HepG2 (cell line): ENCODE measurements around the gene ARMC5. TPM values are rescaled to one million over a fixed set of nuclear protein-coding genes. Genes with fewer than 3 reads are reported as not detected.

Experiments
- ATAC-seq: fragments of 200-7000 bp; cut with Tn5 transposase; 3 replicates; pipeline ENCODE4 v1.9.1; 2020; ENCODE audit warnings: mild to moderate bottlenecking, moderate library complexity
- BruUV-seq: library from RNA; stranded (reverse); fragments of 400-500 nt; replicated peaks from 2 replicates; lab custom pipeline; 2021; lab: Mats Ljungman, UMichigan
- CTCF ChIA-PET: fragments of 300-600 bp; formaldehyde crosslinking; extraction: SDS; loops from one replicate; lab custom pipeline; 2021; ENCODE audit warnings: low total read pairs, inconsistent platforms, low intra/inter-chr PET ratio; lab: Yijun Ruan, JAX
- POLR2A ChIA-PET: fragments of 350-600 bp; sonication (Branson Sonifier 250); formaldehyde crosslinking; loops from one replicate; lab custom pipeline; 2020; ENCODE audit warnings: antibody characterized with exemption, inconsistent platforms; lab: Yijun Ruan, JAX
- DNase-seq: peaks from one replicate; pipeline ENCODE4 v3.0.0-alpha.2; 2015; ENCODE audit warnings: low spot score
- FAIRE-seq: peaks from 3 replicates; lab custom pipeline; 2011; peaks lifted over from hg19 to GRCh38; lab: Jason Lieb, UNC
- H2AFZ ChIP-seq: one replicate; pipeline ENCODE4 v1.6.1; 2011; ENCODE audit warnings: low read length, inconsistent platforms
- H3K27ac ChIP-seq: fragments of 300-600 bp; 3 replicates; pipeline ENCODE4 v1.8.0; 2011; ENCODE audit warnings: mixed run types, mild to moderate bottlenecking, mixed read lengths, low read length, inconsistent platforms; ENCODE audit not compliant: insufficient read depth; ENCODE audit errors: extremely low read length
- H3K27me3 ChIP-seq, 2 experiments: fragments of 200-600 bp in 1 of 2; 2 replicates in 1 of 2; 3 replicates in 1 of 2; pipeline versions ENCODE4 v1.6.0 to v1.8.0; 2011; ENCODE audit warnings: low read length in 2 of 2, mild to moderate bottlenecking in 2 of 2, moderate library complexity in 2 of 2, inconsistent platforms in 1 of 2; ENCODE audit not compliant: insufficient read depth in 2 of 2, control insufficient read depth in 1 of 2
- H3K36me3 ChIP-seq, 2 experiments: fragments of 200-600 bp in 1 of 2; replicated peaks in 1 of 2; 2 replicates in 1 of 2; 3 replicates in 1 of 2; pipeline versions ENCODE4 v1.5.1 to v1.8.0; 2011; ENCODE audit warnings: low read length in 2 of 2, inconsistent platforms in 1 of 2; ENCODE audit not compliant: insufficient read depth in 2 of 2, control insufficient read depth in 1 of 2
- H3K4me1 ChIP-seq: 2 replicates; pipeline ENCODE4 v1.5.1; 2012; ENCODE audit warnings: low read length, inconsistent platforms; ENCODE audit not compliant: insufficient read depth
- H3K4me2 ChIP-seq: 2 replicates; pipeline ENCODE4 v1.6.0; 2011; ENCODE audit warnings: low read depth, low read length, inconsistent platforms
- H3K4me3 ChIP-seq, 3 experiments: fragments of 200-600 bp in 1 of 3; sonication (generic), shearing (Covaris generic) in 1 of 3; replicated peaks in 1 of 3; 2 replicates each; pipeline ENCODE4 v1.5.1; 2011 to 2016; ENCODE audit warnings: low read length in 3 of 3, inconsistent platforms in 2 of 3, low read depth in 2 of 3, mild to moderate bottlenecking in 2 of 3, control low read depth in 1 of 3, mixed read lengths in 1 of 3; ENCODE audit not compliant: insufficient read depth in 1 of 3
- H3K79me2 ChIP-seq: one replicate; pipeline ENCODE4 v1.6.1; 2011; ENCODE audit warnings: low read length, inconsistent platforms; ENCODE audit not compliant: insufficient read depth
- H3K9ac ChIP-seq: 2 replicates; pipeline ENCODE4 v1.6.0; 2011; ENCODE audit warnings: mild to moderate bottlenecking, low read depth, low read length, inconsistent platforms; ENCODE audit not compliant: insufficient read depth
- H3K9me3 ChIP-seq: 2 replicates; pipeline ENCODE4 v1.5.1; 2012; ENCODE audit warnings: mild to moderate bottlenecking, low read length
- H4K20me1 ChIP-seq: 2 replicates; pipeline ENCODE4 v1.6.0; 2011; ENCODE audit warnings: inconsistent platforms, mild to moderate bottlenecking, low read length, moderate library complexity; ENCODE audit not compliant: insufficient read depth
- AGO1 ChIP-seq: fragments of 200-400 bp; formaldehyde crosslinking; IDR thresholded peaks from 2 replicates; pipeline ENCODE4 v1.6.1; 2017; ENCODE audit warnings: mild to moderate bottlenecking, low read depth, low read length, moderate library complexity; ENCODE audit not compliant: poor library complexity, severe bottlenecking
- AGO2 ChIP-seq: fragments of 200-400 bp; formaldehyde crosslinking; optimal IDR thresholded peaks from 2 replicates; pipeline ENCODE3; 2017; ENCODE audit warnings: mild to moderate bottlenecking, low read depth, low read length, moderate library complexity
- FOSL1 ChIP-seq: sonication (generic); formaldehyde crosslinking; IDR thresholded peaks from 2 replicates; pipeline ENCODE4 v1.9.0; 2021; ENCODE audit warnings: missing genetic modification reagents, borderline replicate concordance
- PRMT3 ChIP-seq: sonication (generic); formaldehyde crosslinking; IDR thresholded peaks from 2 replicates; pipeline ENCODE4 v1.8.1; 2022; ENCODE audit warnings: low read depth, mild to moderate bottlenecking, moderate library complexity, missing genetic modification reagents, borderline replicate concordance
- RXRA ChIP-seq: sonication (generic); formaldehyde crosslinking; IDR thresholded peaks from 2 replicates; pipeline ENCODE4 v1.5.1; 2020; ENCODE audit warnings: missing genetic modification reagents
- SALL2 ChIP-seq: sonication (generic); formaldehyde crosslinking; IDR thresholded peaks from 2 replicates; pipeline ENCODE4 v1.8.1; 2023; ENCODE audit warnings: mild to moderate bottlenecking, missing genetic modification reagents, inconsistent platforms
- TAF15 ChIP-seq: fragments of 200-400 bp; formaldehyde crosslinking; IDR thresholded peaks from one replicate; pipeline ENCODE4 v1.6.1; 2018; ENCODE audit warnings: mild to moderate bottlenecking, low read depth, low read length; ENCODE audit not compliant: poor library complexity, severe bottlenecking
- WIZ ChIP-seq: sonication (generic); formaldehyde crosslinking; IDR thresholded peaks from 2 replicates; pipeline ENCODE4 v1.5.1; 2020; ENCODE audit warnings: mild to moderate bottlenecking, missing genetic modification reagents
- ZFY ChIP-seq: sonication (generic); formaldehyde crosslinking; IDR thresholded peaks from 2 replicates; pipeline ENCODE4 v1.4.0; 2020; ENCODE audit warnings: missing genetic modification reagents
- ZNF136 ChIP-seq: sonication (generic); formaldehyde crosslinking; IDR thresholded peaks from 2 replicates; pipeline ENCODE4 v1.8.1; 2022; ENCODE audit warnings: low read depth, mild to moderate bottlenecking, moderate library complexity, missing genetic modification reagents
- ZNF460 ChIP-seq: sonication (generic); formaldehyde crosslinking; IDR thresholded peaks from 2 replicates; pipeline ENCODE4 v1.5.1; 2020; ENCODE audit warnings: missing genetic modification reagents, mild to moderate bottlenecking, borderline replicate concordance
- ZNF564 ChIP-seq: sonication (generic); formaldehyde crosslinking; IDR thresholded peaks from 2 replicates; pipeline ENCODE4 v1.8.1; 2023; ENCODE audit warnings: mild to moderate bottlenecking, missing genetic modification reagents
- ZNF773 ChIP-seq: sonication (generic); formaldehyde crosslinking; IDR thresholded peaks from 2 replicates; pipeline ENCODE4 v1.4.0; 2020; ENCODE audit warnings: missing genetic modification reagents, borderline replicate concordance
- ZSCAN31 ChIP-seq: sonication (generic); formaldehyde crosslinking; IDR thresholded peaks from 2 replicates; pipeline ENCODE4 v1.5.0; 2020; ENCODE audit warnings: low read depth, mild to moderate bottlenecking, missing genetic modification reagents
- WGBS: methylation state at CpG from one replicate; pipeline ENCODE4 v1.1.6; 2017; ENCODE audit warnings: low lambda C conversion rate; 5-methylcytosine and 5-hydroxymethylcytosine counted together
- in situ Hi-C: cut with HindIII; loops from 2 replicates; pipeline ENCODE4 v1.10.0; 2017; ENCODE audit warnings: low pct_unique_long_range_greater_than_20kb; ENCODE audit not compliant: extremely low pct_ligation_motif_present
- intact Hi-C: fragments of 100-400 bp; cut with micrococcal nuclease; formaldehyde crosslinking; loops from one replicate; pipeline ENCODE4 v1.10.0; 2022; ENCODE audit not compliant: unreplicated experiment
- polyA plus RNA-seq, 8 experiments: library from polyadenylated mRNA; depleted of rRNA in 3 of 8; stranded (reverse) in 7 of 8; unstranded in 1 of 8; fragments of >200 nt; fragmentation: Illumina TruSeq in 4 of 8; extraction: Trizol in 4 of 8; gene quantifications; 2 replicates each; pipeline versions ENCODE4 v1.2.1 to v1.2.3, GENCODE V29; 2011 to 2016; ENCODE audit warnings: low read depth in 4 of 8, missing spikeins in 1 of 8, mixed read lengths in 1 of 8; ENCODE audit not compliant: insufficient read depth in 1 of 8
- total RNA-seq, 5 experiments: library from RNA; depleted of rRNA; stranded (reverse); fragments of >200 nt; fragmentation: Illumina TruSeq; extraction: Trizol; gene quantifications; 2 replicates each; pipeline ENCODE4 v1.2.3, GENCODE V29; 2016; ENCODE audit warnings: low read depth in 1 of 5
- TF ChIP-seq, protein P1 (sequence below): sonication (generic); formaldehyde crosslinking; IDR thresholded peaks from 2 replicates; pipeline ENCODE4 v1.8.0; 2022; ENCODE audit warnings: missing genetic modification reagents, mild to moderate bottlenecking, borderline replicate concordance
- TF ChIP-seq, protein P2 (sequence below): sonication (generic); formaldehyde crosslinking; IDR thresholded peaks from 2 replicates; pipeline ENCODE4 v1.5.0; 2020; ENCODE audit warnings: missing genetic modification reagents
- TF ChIP-seq, protein P3 (sequence below): sonication (generic); formaldehyde crosslinking; conservative IDR thresholded peaks from 2 replicates; pipeline ENCODE4 v1.8.0; 2022; ENCODE audit warnings: mild to moderate bottlenecking, moderate library complexity, missing genetic modification reagents
- TF ChIP-seq, protein P4 (sequence below), 2 experiments: fragments of 450-650 bp in 1 of 2; sonication (generic) in 1 of 2; formaldehyde crosslinking; IDR thresholded peaks; 2 replicates each; pipeline versions ENCODE4 v1.5.0 to v1.8.0; 2020 to 2022; ENCODE audit warnings: mild to moderate bottlenecking in 1 of 2, missing genetic modification reagents in 1 of 2

The ARMC5 gene
- total and polyA plus RNA-seq, 2 of the 13 experiments (the other 11 are each of a cell fraction or from before 2014, with no cell fraction given) = 10.8 to 22.3 TPM

DNA sequence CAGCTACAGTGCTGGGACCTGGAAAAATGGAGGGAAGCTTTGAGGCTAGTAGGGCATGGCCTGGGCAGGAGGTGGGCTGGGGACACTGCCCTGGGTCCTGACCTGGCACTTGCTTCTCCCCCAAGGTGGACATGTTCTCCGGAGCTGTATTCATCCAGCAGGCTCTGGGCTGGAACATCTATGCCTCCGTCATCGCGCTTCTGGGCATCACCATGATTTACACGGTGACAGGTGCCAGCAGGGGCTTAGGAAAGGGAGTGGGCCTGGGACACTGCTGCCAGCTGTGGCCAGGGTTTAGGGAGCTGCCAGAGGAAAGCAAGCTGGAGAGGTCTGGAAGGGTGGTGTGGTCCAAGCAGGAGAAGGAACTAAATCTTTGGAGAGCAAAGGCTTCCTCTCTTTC lies 26.7 kb downstream of the ARMC5 start (continued):
- no peak for TF ChIP-seq ZSCAN31
- TF ChIP-seq WIZ (CRISPR knock-in tag) = no peak
- no peak for TF ChIP-seq SALL2 (CRISPR knock-in tag)
- TF ChIP-seq, all 625 proteins: peak for 0

DNA sequence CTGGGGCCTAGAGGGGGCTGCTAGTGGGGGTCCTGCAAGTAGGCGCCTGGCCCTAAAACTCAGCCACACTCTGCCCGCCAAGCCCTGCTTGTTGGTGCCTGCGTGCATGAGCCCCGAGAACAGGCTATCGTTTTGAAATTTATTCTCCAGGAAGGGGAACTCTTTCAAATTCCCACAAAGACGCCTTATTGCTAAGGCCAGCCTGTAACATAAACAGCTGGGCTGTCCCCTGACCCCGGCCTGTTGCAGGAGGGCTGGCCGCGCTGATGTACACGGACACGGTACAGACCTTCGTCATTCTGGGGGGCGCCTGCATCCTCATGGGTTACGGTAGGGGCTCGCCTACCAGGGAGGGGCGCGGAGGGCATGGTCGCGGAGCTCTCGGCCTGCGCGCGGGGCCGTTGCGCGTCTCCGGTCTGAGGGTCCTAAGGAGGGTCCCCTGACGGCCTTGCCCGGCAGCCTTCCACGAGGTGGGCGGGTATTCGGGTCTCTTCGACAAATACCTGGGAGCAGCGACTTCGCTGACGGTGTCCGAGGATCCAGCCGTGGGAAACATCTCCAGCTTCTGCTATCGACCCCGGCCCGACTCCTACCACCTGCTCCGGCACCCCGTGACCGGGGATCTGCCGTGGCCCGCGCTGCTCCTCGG lies 27.9 kb downstream of the ARMC5 start:
- CTCF ChIA-PET = no interaction called here
- ATAC-seq = no peak
- Histone ChIP-seq H3K4me1 (peaks cover 19% of the 10 kb centered on the region), H3K9ac (no peak overlapping the region), H3K4me2 (no peak overlapping the region), H3K4me3 (no peak overlapping the region), H2AFZ (no peak overlapping the region), H3K9me3 (no peaks in the 10 kb centered on the region), H3K36me3 (peaks cover 8 to 21% of the 10 kb centered on the region in 2 experiments; a peak in 4 of 5 replicates), H3K79me2 (no peaks in the 10 kb centered on the region), H3K27ac (no peak overlapping the region), H3K27me3 (peaks cover 0 to 3% of the 10 kb centered on the region in 2 experiments; a peak in 2 of 5 replicates), H4K20me1 (no peaks in the 10 kb centered on the region)
- in situ Hi-C loops = no loop called here
- WGBS = 98% methylated on average over 48 of the region's 48 CpGs
- no TSS peak for BruUV-seq
- no peak for FAIRE-seq
- POLR2A ChIA-PET = interaction anchor here (1.5 kb wide), 1 partner anchor 12 kb away, joined by 3 read pairs; no protein-coding TSS in a partner anchor
- intact Hi-C loops = no loop called here
- DNase-seq = no peak
- TF ChIP-seq, protein P1, sequence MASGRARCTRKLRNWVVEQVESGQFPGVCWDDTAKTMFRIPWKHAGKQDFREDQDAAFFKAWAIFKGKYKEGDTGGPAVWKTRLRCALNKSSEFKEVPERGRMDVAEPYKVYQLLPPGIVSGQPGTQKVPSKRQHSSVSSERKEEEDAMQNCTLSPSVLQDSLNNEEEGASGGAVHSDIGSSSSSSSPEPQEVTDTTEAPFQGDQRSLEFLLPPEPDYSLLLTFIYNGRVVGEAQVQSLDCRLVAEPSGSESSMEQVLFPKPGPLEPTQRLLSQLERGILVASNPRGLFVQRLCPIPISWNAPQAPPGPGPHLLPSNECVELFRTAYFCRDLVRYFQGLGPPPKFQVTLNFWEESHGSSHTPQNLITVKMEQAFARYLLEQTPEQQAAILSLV = no peak
- TF ChIP-seq ZFY (CRISPR knock-in tag) (no peak), ZSCAN31 (no peak), AGO2 (peak; percentile 13), RXRA (CRISPR knock-in tag) (no peak), TAF15 (no peak), ZNF773 (CRISPR knock-in tag) (no peak), ZNF564 (CRISPR knock-in tag) (no peak), FOSL1 (no peak), ZNF460 (CRISPR knock-in tag) (no peak), AGO1 (peak; percentile 12), PRMT3 (CRISPR knock-in tag) (0 out of 2 replicates have a peak, but pooled peaks have one; percentile 22), ZNF136 (no peak)
- TF ChIP-seq, protein P2, sequence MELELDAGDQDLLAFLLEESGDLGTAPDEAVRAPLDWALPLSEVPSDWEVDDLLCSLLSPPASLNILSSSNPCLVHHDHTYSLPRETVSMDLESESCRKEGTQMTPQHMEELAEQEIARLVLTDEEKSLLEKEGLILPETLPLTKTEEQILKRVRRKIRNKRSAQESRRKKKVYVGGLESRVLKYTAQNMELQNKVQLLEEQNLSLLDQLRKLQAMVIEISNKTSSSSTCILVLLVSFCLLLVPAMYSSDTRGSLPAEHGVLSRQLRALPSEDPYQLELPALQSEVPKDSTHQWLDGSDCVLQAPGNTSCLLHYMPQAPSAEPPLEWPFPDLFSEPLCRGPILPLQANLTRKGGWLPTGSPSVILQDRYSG (CRISPR knock-in tag) = no peak
- TF ChIP-seq, protein P3, sequence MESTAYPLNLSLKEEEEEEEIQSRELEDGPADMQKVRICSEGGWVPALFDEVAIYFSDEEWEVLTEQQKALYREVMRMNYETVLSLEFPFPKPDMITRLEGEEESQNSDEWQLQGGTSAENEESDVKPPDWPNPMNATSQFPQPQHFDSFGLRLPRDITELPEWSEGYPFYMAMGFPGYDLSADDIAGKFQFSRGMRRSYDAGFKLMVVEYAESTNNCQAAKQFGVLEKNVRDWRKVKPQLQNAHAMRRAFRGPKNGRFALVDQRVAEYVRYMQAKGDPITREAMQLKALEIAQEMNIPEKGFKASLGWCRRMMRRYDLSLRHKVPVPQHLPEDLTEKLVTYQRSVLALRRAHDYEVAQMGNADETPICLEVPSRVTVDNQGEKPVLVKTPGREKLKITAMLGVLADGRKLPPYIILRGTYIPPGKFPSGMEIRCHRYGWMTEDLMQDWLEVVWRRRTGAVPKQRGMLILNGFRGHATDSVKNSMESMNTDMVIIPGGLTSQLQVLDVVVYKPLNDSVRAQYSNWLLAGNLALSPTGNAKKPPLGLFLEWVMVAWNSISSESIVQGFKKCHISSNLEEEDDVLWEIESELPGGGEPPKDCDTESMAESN (CRISPR knock-in tag) = no peak
- TF ChIP-seq, protein P4, sequence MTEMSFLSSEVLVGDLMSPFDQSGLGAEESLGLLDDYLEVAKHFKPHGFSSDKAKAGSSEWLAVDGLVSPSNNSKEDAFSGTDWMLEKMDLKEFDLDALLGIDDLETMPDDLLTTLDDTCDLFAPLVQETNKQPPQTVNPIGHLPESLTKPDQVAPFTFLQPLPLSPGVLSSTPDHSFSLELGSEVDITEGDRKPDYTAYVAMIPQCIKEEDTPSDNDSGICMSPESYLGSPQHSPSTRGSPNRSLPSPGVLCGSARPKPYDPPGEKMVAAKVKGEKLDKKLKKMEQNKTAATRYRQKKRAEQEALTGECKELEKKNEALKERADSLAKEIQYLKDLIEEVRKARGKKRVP (CRISPR knock-in tag; IDR thresholded peaks at IDR 0.05) = no peak
